K562 (cell line): ENCODE data around the gene ADAM8.

ENCODE experiments used
- EGR1 ChIP-seq: fragments of 450-650 bp; conservative IDR thresholded peaks from 2 replicates; pipeline ENCODE4 v1.6.1; 2017; ENCODE audit warnings: mild to moderate bottlenecking
- GABPA ChIP-seq: fragments of 200-800 bp; sonication (Bioruptor generic); conservative IDR thresholded peaks from 2 replicates; pipeline ENCODE4 v1.6.1; 2016; ENCODE audit warnings: low read depth, missing genetic modification characterization, missing compliant biosample characterization
- KDM1A ChIP-seq, 2 experiments: fragments of 450-650 bp; IDR thresholded peaks; 2 replicates each; pipeline ENCODE4 v1.6.1; 2016; ENCODE audit warnings: mild to moderate bottlenecking in 2 of 2
- MEF2A ChIP-seq: IDR thresholded peaks from 2 replicates; pipeline ENCODE4 v1.6.1; 2011; ENCODE audit warnings: low read depth, mild to moderate bottlenecking, low read length, moderate library complexity; ENCODE audit not compliant: control insufficient read depth
- OTX1 ChIP-seq: fragments of 450-650 bp; formaldehyde crosslinking; IDR thresholded peaks from 2 replicates; pipeline ENCODE4 v1.4.0; 2022; ENCODE audit warnings: mild to moderate bottlenecking
- YY1 ChIP-seq, 3 experiments: IDR thresholded peaks; 2 replicates each; pipeline ENCODE4 v1.6.1; 2011; ENCODE audit warnings: low read length in 2 of 3, mild to moderate bottlenecking in 2 of 3, moderate library complexity in 2 of 3, borderline replicate concordance in 1 of 3, control low read depth in 1 of 3, low read depth in 1 of 3; ENCODE audit not compliant: insufficient read depth in 3 of 3, insufficient replicate concordance in 2 of 3, control insufficient read depth in 1 of 3, insufficient read length in 1 of 3; ENCODE audit errors: extremely low read depth in 1 of 3
- ZNF253 ChIP-seq: fragments of 250-450 bp; sonication (Bioruptor Pico); conservative IDR thresholded peaks from 2 replicates; pipeline ENCODE4 v1.6.1; 2021; ENCODE audit warnings: mild to moderate bottlenecking
- TF ChIP-seq, protein P1 (sequence below), 2 experiments: fragments of 450-650 bp in 1 of 2; sonication (generic) in 1 of 2; formaldehyde crosslinking in 1 of 2; IDR thresholded peaks in 1 of 2; conservative IDR thresholded peaks in 1 of 2; 2 replicates each; pipeline versions ENCODE4 v1.6.1 to v1.8.1; 2016 to 2023; ENCODE audit warnings: mild to moderate bottlenecking in 2 of 2, moderate library complexity in 2 of 2, inconsistent platforms in 1 of 2, missing genetic modification reagents in 1 of 2
- TF ChIP-seq, protein P2 (sequence below): sonication (generic); formaldehyde crosslinking; IDR thresholded peaks from 2 replicates; pipeline ENCODE4 v1.8.1; 2023; ENCODE audit warnings: mild to moderate bottlenecking, missing genetic modification reagents

DNA sequence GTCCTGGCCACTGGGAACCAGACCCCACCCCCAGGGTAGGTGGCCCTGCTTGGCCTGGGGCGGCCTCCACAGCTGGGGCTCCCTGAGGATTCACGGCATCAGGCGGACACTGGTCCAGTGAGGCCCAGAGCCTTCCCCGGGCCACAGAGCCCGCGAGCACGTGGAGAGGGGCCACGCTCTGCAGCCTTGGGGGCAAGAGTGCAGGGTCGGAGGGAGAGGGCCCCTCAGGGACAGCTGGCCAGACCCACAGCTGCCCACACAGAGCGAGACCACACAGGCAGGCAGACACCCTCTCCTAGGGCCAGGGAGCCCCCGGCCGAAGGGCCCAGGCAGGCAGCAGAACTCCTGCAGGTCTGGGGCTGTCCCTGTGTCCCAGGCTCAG lies 28.3 kb downstream of the ADAM8 start:
- TF ChIP-seq, protein P1, sequence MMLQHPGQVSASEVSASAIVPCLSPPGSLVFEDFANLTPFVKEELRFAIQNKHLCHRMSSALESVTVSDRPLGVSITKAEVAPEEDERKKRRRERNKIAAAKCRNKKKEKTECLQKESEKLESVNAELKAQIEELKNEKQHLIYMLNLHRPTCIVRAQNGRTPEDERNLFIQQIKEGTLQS (IDR thresholded peaks at IDR 0.05), result no peak
- TF ChIP-seq, protein P1 (CRISPR knock-in tag; conservative IDR thresholded peaks at IDR 0.05), result no peak
- TF ChIP-seq, protein P2, sequence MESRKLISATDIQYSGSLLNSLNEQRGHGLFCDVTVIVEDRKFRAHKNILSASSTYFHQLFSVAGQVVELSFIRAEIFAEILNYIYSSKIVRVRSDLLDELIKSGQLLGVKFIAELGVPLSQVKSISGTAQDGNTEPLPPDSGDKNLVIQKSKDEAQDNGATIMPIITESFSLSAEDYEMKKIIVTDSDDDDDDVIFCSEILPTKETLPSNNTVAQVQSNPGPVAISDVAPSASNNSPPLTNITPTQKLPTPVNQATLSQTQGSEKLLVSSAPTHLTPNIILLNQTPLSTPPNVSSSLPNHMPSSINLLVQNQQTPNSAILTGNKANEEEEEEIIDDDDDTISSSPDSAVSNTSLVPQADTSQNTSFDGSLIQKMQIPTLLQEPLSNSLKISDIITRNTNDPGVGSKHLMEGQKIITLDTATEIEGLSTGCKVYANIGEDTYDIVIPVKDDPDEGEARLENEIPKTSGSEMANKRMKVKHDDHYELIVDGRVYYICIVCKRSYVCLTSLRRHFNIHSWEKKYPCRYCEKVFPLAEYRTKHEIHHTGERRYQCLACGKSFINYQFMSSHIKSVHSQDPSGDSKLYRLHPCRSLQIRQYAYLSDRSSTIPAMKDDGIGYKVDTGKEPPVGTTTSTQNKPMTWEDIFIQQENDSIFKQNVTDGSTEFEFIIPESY (CRISPR knock-in tag), result no peak
- TF ChIP-seq MEF2A (no peak), KDM1A (IDR thresholded peaks at IDR 0.05) (no peak), ZNF253 (no peak), EGR1 (no peak), OTX1 (CRISPR knock-in tag) (no peak), GABPA (no peak), YY1 (IDR thresholded peaks at IDR 0.05; ENCODE audit: borderline replicate concordance in 1 of 3, control insufficient read depth in 1 of 3, extremely low read depth in 1 of 3, insufficient read depth in 3 of 3, insufficient read length in 1 of 3, insufficient replicate concordance in 2 of 3, low read depth in 1 of 3, low read length in 2 of 3) (no peak)
